H9 (cell line): Measurements from ENCODE around the gene PLSCR2. TPM values are rescaled to one million over a fixed set of nuclear protein-coding genes. Genes with fewer than 3 reads are reported as not detected.

Experiments used
- DNase-seq: peaks from one replicate; pipeline ENCODE4 v3.0.0-alpha.2; 2017
- H2AFZ ChIP-seq: one replicate; pipeline ENCODE4 v1.6.1; 2013; ENCODE audit warnings: mild to moderate bottlenecking, low read length, control low read depth, moderate library complexity
- H2AK5ac ChIP-seq: 2 replicates; pipeline ENCODE4 v1.6.1; 2013; ENCODE audit warnings: low read length, control low read depth, mixed read lengths; ENCODE audit not compliant: insufficient read length
- H2BK120ac ChIP-seq: one replicate; pipeline ENCODE4 v1.6.1; 2013; ENCODE audit warnings: low read depth, mild to moderate bottlenecking, low read length, control low read depth, inconsistent platforms; ENCODE audit not compliant: poor library complexity, severe bottlenecking
- H2BK12ac ChIP-seq: 2 replicates; pipeline ENCODE4 v1.6.1; 2013; ENCODE audit warnings: low read length, control low read depth, mixed read lengths, low read depth; ENCODE audit not compliant: insufficient read length
- H2BK15ac ChIP-seq: 2 replicates; pipeline ENCODE4 v1.6.1; 2013; ENCODE audit warnings: low read depth, low read length, control low read depth
- H2BK20ac ChIP-seq: one replicate; pipeline ENCODE4 v1.6.1; 2013; ENCODE audit warnings: low read depth, mild to moderate bottlenecking, low read length, control low read depth, inconsistent platforms; ENCODE audit not compliant: poor library complexity, severe bottlenecking
- H2BK5ac ChIP-seq: 2 replicates; pipeline ENCODE4 v1.6.1; 2013; ENCODE audit warnings: low read length, control low read depth, mixed read lengths; ENCODE audit not compliant: insufficient read length
- H3K14ac ChIP-seq: 2 replicates; pipeline ENCODE4 v1.6.1; 2013; ENCODE audit warnings: low read length, control low read depth; ENCODE audit not compliant: insufficient read depth
- H3K18ac ChIP-seq: 2 replicates; pipeline ENCODE4 v1.6.1; 2013; ENCODE audit warnings: low read depth, mild to moderate bottlenecking, mixed read lengths, low read length, control low read depth; ENCODE audit not compliant: insufficient read length
- H3K23ac ChIP-seq: 2 replicates; pipeline ENCODE4 v1.6.1; 2013; ENCODE audit warnings: low read length, control low read depth, mixed read lengths, low read depth; ENCODE audit not compliant: insufficient read length
- H3K23me2 ChIP-seq: 2 replicates; pipeline ENCODE4 v1.6.1; 2013; ENCODE audit warnings: low read depth, mild to moderate bottlenecking, mixed read lengths, low read length, control low read depth; ENCODE audit not compliant: insufficient read length, poor library complexity, severe bottlenecking
- H3K27ac ChIP-seq: 2 replicates; pipeline ENCODE4 v1.5.1; 2013; ENCODE audit warnings: low read length, control low read depth, mixed read lengths, low read depth; ENCODE audit not compliant: insufficient read length
- H3K27me3 ChIP-seq: 2 replicates; pipeline ENCODE4 v1.6.1; 2013; ENCODE audit warnings: low read length, control low read depth, inconsistent platforms; ENCODE audit not compliant: insufficient read depth
- H3K4ac ChIP-seq: 2 replicates; pipeline ENCODE4 v1.6.1; 2013; ENCODE audit warnings: low read depth, mild to moderate bottlenecking, control low read depth, inconsistent platforms, low read length, moderate library complexity
- H3K4me1 ChIP-seq: 2 replicates; pipeline ENCODE4 v1.6.1; 2013; ENCODE audit warnings: low read length, control low read depth, inconsistent platforms; ENCODE audit not compliant: insufficient read depth
- H3K4me2 ChIP-seq: 2 replicates; pipeline ENCODE4 v1.6.1; 2013; ENCODE audit warnings: low read length, control low read depth, mixed read lengths; ENCODE audit not compliant: insufficient read length, insufficient read depth
- H3K56ac ChIP-seq: 2 replicates; pipeline ENCODE4 v1.6.1; 2013; ENCODE audit warnings: low read depth, mild to moderate bottlenecking, mixed read lengths, low read length, control low read depth; ENCODE audit not compliant: insufficient read length
- H3K79me1 ChIP-seq: 2 replicates; pipeline ENCODE4 v1.6.1; 2013; ENCODE audit warnings: low read depth, mild to moderate bottlenecking, moderate library complexity, low read length, control low read depth, inconsistent platforms; ENCODE audit not compliant: insufficient read depth, poor library complexity, severe bottlenecking
- H3K79me2 ChIP-seq: 2 replicates; pipeline ENCODE4 v1.6.1; 2013; ENCODE audit warnings: low read length, control low read depth, inconsistent platforms; ENCODE audit not compliant: insufficient read depth
- H3K9ac ChIP-seq: 2 replicates; pipeline ENCODE4 v1.6.1; 2013; ENCODE audit warnings: low read length, control low read depth, mixed read lengths; ENCODE audit not compliant: insufficient read length; ENCODE audit errors: extremely low read depth
- H3K9me3 ChIP-seq: one replicate; pipeline ENCODE4 v1.6.1; 2013; ENCODE audit warnings: low read depth, low read length, inconsistent platforms; ENCODE audit not compliant: control insufficient read depth
- H3T11ph ChIP-seq: one replicate; pipeline ENCODE4 v1.6.1; 2013; ENCODE audit warnings: mild to moderate bottlenecking, low read length, control low read depth, inconsistent platforms
- H4K20me1 ChIP-seq: one replicate; pipeline ENCODE4 v1.6.1; 2013; ENCODE audit not compliant: control insufficient read depth, insufficient read length, insufficient read depth
- H4K5ac ChIP-seq: 2 replicates; pipeline ENCODE4 v1.6.1; 2013; ENCODE audit warnings: low read depth, mild to moderate bottlenecking, mixed read lengths, low read length, control low read depth; ENCODE audit not compliant: insufficient read length
- H4K8ac ChIP-seq: replicated peaks from 2 replicates; pipeline ENCODE4 v1.6.1; 2013; ENCODE audit warnings: low read length, control low read depth, mixed read lengths, low read depth; ENCODE audit not compliant: insufficient read length
- H4K91ac ChIP-seq: 2 replicates; pipeline ENCODE4 v1.6.1; 2013; ENCODE audit warnings: low read depth, mild to moderate bottlenecking, moderate library complexity, mixed read lengths, low read length, control low read depth; ENCODE audit not compliant: insufficient read length
- H3K27ac Mint-ChIP-seq, 3 experiments: 2 replicates in 2 of 3; 3 replicates in 1 of 3; pipeline ENCODE4 v1.8.0; 2020 to 2021; ENCODE audit warnings: mixed read lengths in 3 of 3, mild to moderate bottlenecking in 1 of 3, moderate library complexity in 1 of 3
- H3K27me3 Mint-ChIP-seq: 2 replicates; pipeline ENCODE4 v1.8.0; 2021; ENCODE audit warnings: low read depth, mild to moderate bottlenecking, moderate library complexity, mixed read lengths
- H3K36me3 Mint-ChIP-seq, 3 experiments: 2 replicates in 2 of 3; 3 replicates in 1 of 3; pipeline ENCODE4 v1.8.0; 2020 to 2021; ENCODE audit warnings: low read depth in 3 of 3, mixed read lengths in 3 of 3; ENCODE audit not compliant: insufficient read depth in 1 of 3
- H3K4me1 Mint-ChIP-seq, 2 experiments: 2 replicates each; pipeline ENCODE4 v1.8.0; 2020; ENCODE audit warnings: mixed read lengths in 2 of 2
- H3K4me3 Mint-ChIP-seq, 2 experiments: 2 replicates in 1 of 2; 3 replicates in 1 of 2; pipeline ENCODE4 v1.8.0; 2020 to 2021; ENCODE audit warnings: mild to moderate bottlenecking in 2 of 2, mixed read lengths in 2 of 2, moderate library complexity in 1 of 2
- H3K9me3 Mint-ChIP-seq, 2 experiments: 2 replicates in 1 of 2; 3 replicates in 1 of 2; pipeline ENCODE4 v1.8.0; 2020; ENCODE audit warnings: mild to moderate bottlenecking in 2 of 2, mixed read lengths in 2 of 2, moderate library complexity in 1 of 2
- CTCF ChIP-seq: fragments of 200-600 bp; sonication (generic); conservative IDR thresholded peaks from 3 replicates; pipeline ENCODE4 v1.8.0; 2021; ENCODE audit warnings: antibody characterized with exemption, mild to moderate bottlenecking
- WGBS: extraction: QIAGEN DNeasy Blood & Tissue Kit; methylation state at CpG from one replicate; pipeline ENCODE4 v1.1.7; 2013; ENCODE audit warnings: missing lambda C conversion rate, low lambda C conversion rate, mixed read lengths; ENCODE audit not compliant: insufficient read length; ENCODE audit errors: extremely low coverage; 5-methylcytosine and 5-hydroxymethylcytosine counted together
- total RNA-seq: library from RNA; stranded (reverse); gene quantifications from 2 replicates; pipeline ENCODE4 v1.2.1, GENCODE V29; 2021

Gene PLSCR2
- total RNA-seq, 1 experiment from 2014 or later, result not detected

- Mint-ChIP-seq H3K27ac (no peak overlapping the region; a peak in 1 of 7 replicates), H3K36me3 (no peaks in the 10 kb centered on the region), H3K4me3 (no peak overlapping the region), H3K4me1 (peaks cover 0 to 4% of the 10 kb centered on the region in 2 experiments; a peak in 2 of 4 replicates), H3K9me3 (no peaks in the 10 kb centered on the region), H3K27me3 (no peaks in the 10 kb centered on the region)
- Histone ChIP-seq H3K79me1 (no peaks in the 10 kb centered on the region), H3T11ph (no peak overlapping the region), H2AK5ac (no peak overlapping the region), H3K18ac (no peak overlapping the region), H3K4me2 (no peak overlapping the region), H4K20me1 (no peaks in the 10 kb centered on the region), H2BK15ac (no peak overlapping the region), H4K8ac (no peak overlapping the region), H4K5ac (no peak overlapping the region), H2BK120ac (no peak overlapping the region), H3K4ac (no peak overlapping the region), H3K27me3 (no peaks in the 10 kb centered on the region), H2BK12ac (no peak overlapping the region), H3K23ac (no peak overlapping the region), H2AFZ (no peak overlapping the region), H3K4me1 (no peaks in the 10 kb centered on the region), H4K91ac (no peak overlapping the region), H2BK5ac (no peak overlapping the region), H3K9me3 (no peaks in the 10 kb centered on the region), H3K79me2 (no peaks in the 10 kb centered on the region), H3K14ac (no peak overlapping the region), H2BK20ac (no peak overlapping the region), H3K56ac (no peak overlapping the region), H3K9ac (no peak overlapping the region), H3K23me2 (no peaks in the 10 kb centered on the region), H3K27ac (no peak overlapping the region)
- TF ChIP-seq CTCF, result no peak
- DNase-seq, result no peak
- no CpG with 5 or more reads among the region's 2 CpGs for WGBS
Measured at GRCh38 chr3:146390006-146390772, 79.2 kb downstream of the PLSCR2 start.
